GM12878 (cell line): ENCODE data around the gene PRM2. TPM values are rescaled to one million over a fixed set of nuclear protein-coding genes. Genes with fewer than 3 reads are reported as not detected.

Experiments
- ATF3 ChIP-seq: IDR thresholded peaks from 2 replicates; pipeline ENCODE4 v1.6.1; 2011; ENCODE audit warnings: low read depth, mild to moderate bottlenecking, low read length, moderate library complexity, borderline replicate concordance; ENCODE audit errors: extremely low read depth
- BHLHE40 ChIP-seq, 2 experiments: fragments of 450-650 bp in 1 of 2; IDR thresholded peaks; 2 replicates each; pipeline ENCODE4 v1.6.1; 2011 to 2017; ENCODE audit warnings: low read depth in 2 of 2, borderline replicate concordance in 1 of 2, improper control_type of control experiment in 1 of 2, low read length in 1 of 2, mild to moderate bottlenecking in 1 of 2
- CEBPZ ChIP-seq: fragments of 150-350 bp; IDR thresholded peaks from 2 replicates; pipeline ENCODE4 v1.6.1; 2016; ENCODE audit warnings: low read depth, low read length
- CHD4 ChIP-seq: fragments of 200-600 bp; sonication (generic); IDR thresholded peaks from 2 replicates; pipeline ENCODE4 v1.6.1; 2016; ENCODE audit warnings: mild to moderate bottlenecking
- ELK1 ChIP-seq: IDR thresholded peaks from 2 replicates; pipeline ENCODE4 v1.6.1; 2012; ENCODE audit warnings: low read depth, low read length, improper control_type of control experiment
- FOS ChIP-seq: IDR thresholded peaks from 3 replicates; pipeline ENCODE4 v1.6.1; 2011; ENCODE audit warnings: borderline replicate concordance; ENCODE audit not compliant: insufficient read length; ENCODE audit errors: extremely low read depth
- GATAD2B ChIP-seq: fragments of 450-650 bp; conservative IDR thresholded peaks from 2 replicates; pipeline ENCODE4 v1.6.1; 2017; ENCODE audit warnings: low read depth, mild to moderate bottlenecking, moderate library complexity
- HDGF ChIP-seq: fragments of 450-650 bp; IDR thresholded peaks from 2 replicates; pipeline ENCODE4 v1.6.1; 2016; ENCODE audit warnings: antibody characterized with exemption
- MAX ChIP-seq: IDR thresholded peaks from 2 replicates; pipeline ENCODE4 v1.6.1; 2012; ENCODE audit warnings: low read depth, low read length, improper control_type of control experiment
- NFIC ChIP-seq: IDR thresholded peaks from 2 replicates; pipeline ENCODE4 v1.6.1; 2012; ENCODE audit warnings: low read depth, mild to moderate bottlenecking, inconsistent platforms, low read length, moderate library complexity
- NFYA ChIP-seq: IDR thresholded peaks from 2 replicates; pipeline ENCODE4 v1.6.1; 2011; ENCODE audit warnings: low read depth, mild to moderate bottlenecking, low read length, improper control_type of control experiment, borderline replicate concordance
- NR2C1 ChIP-seq: fragments of 450-650 bp; IDR thresholded peaks from 2 replicates; pipeline ENCODE4 v1.6.1; 2017; ENCODE audit warnings: antibody characterized with exemption, mild to moderate bottlenecking, moderate library complexity
- NR2F1 ChIP-seq: fragments of 450-650 bp; conservative IDR thresholded peaks from 2 replicates; pipeline ENCODE4 v1.6.1; 2017; ENCODE audit warnings: mild to moderate bottlenecking
- RELB ChIP-seq: fragments of 450-650 bp; IDR thresholded peaks from 2 replicates; pipeline ENCODE4 v1.6.1; 2017; ENCODE audit warnings: low read depth, mild to moderate bottlenecking, moderate library complexity
- SKIL ChIP-seq: fragments of 450-650 bp; IDR thresholded peaks from 2 replicates; pipeline ENCODE4 v1.6.1; 2017; ENCODE audit warnings: mild to moderate bottlenecking, low read depth, inconsistent platforms; ENCODE audit not compliant: poor library complexity, severe bottlenecking
- SREBF1 ChIP-seq: IDR thresholded peaks from 2 replicates; pipeline ENCODE4 v1.6.1; 2012; ENCODE audit warnings: mild to moderate bottlenecking, low read length
- SREBF2 ChIP-seq: IDR thresholded peaks from 2 replicates; pipeline ENCODE4 v1.6.1; 2012; ENCODE audit warnings: mild to moderate bottlenecking, low read length
- STAT3 ChIP-seq: IDR thresholded peaks from 2 replicates; pipeline ENCODE4 v1.6.1; 2011; ENCODE audit warnings: low read depth, low read length, improper control_type of control experiment
- YY1 ChIP-seq: IDR thresholded peaks from 2 replicates; pipeline ENCODE4 v1.6.1; 2011; ENCODE audit warnings: low read depth, mild to moderate bottlenecking, low read length
- ZBED1 ChIP-seq: IDR thresholded peaks from 2 replicates; pipeline ENCODE4 v1.6.1; 2016; ENCODE audit warnings: borderline replicate concordance
- ZNF24 ChIP-seq: fragments of 450-650 bp; IDR thresholded peaks from 2 replicates; pipeline ENCODE4 v1.6.1; 2017; ENCODE audit warnings: antibody characterized with exemption, mild to moderate bottlenecking
- ZNF274 ChIP-seq: IDR thresholded peaks from one replicate; pipeline ENCODE4 v1.8.0; 2011; ENCODE audit not compliant: insufficient read length, insufficient read depth
- ZSCAN29 ChIP-seq: fragments of 450-650 bp; IDR thresholded peaks from 2 replicates; pipeline ENCODE4 v1.6.1; 2017; ENCODE audit warnings: mild to moderate bottlenecking, moderate library complexity
- polyA plus RNA-seq, 11 experiments: library from polyadenylated mRNA; depleted of rRNA in 4 of 11; unstranded in 6 of 11; stranded (reverse) in 5 of 11; fragments of >200 nt; fragmentation: Nextera tagmentation in 4 of 11; fragmentation: Illumina TruSeq in 1 of 11; extraction: Ambion mirVana in 4 of 11; extraction: Trizol in 1 of 11; gene quantifications; 1 replicate in 1 of 11; 2 replicates in 10 of 11; pipeline versions ENCODE4 v1.2.1 to v1.2.3, GENCODE V29; 2011 to 2016; ENCODE audit warnings: inconsistent platforms in 2 of 11, missing spikeins in 2 of 11, low read depth in 1 of 11
- total RNA-seq, 4 experiments: library from RNA; depleted of rRNA in 3 of 4; stranded (reverse); fragments of >200 nt in 3 of 4; fragmentation: Illumina TruSeq in 1 of 4; extraction: Trizol in 1 of 4; gene quantifications; 2 replicates each; pipeline versions ENCODE4 v1.2.1 to v1.2.3, GENCODE V29; 2013 to 2021

PRM2 gene
- total and polyA plus RNA-seq, 10 of the 15 experiments (the other 5 are each of a cell fraction or from before 2014, with no cell fraction given), result not detected

GRCh38 chr16:11297492-11298142 lies 21.3 kb upstream of the PRM2 start (continued):
- TF ChIP-seq RELB (peak; percentile 87), MAX (peak; percentile 64; the same call in 1 of the 2 replicates), CHD4 (no peak), ELK1 (no peak), SREBF2 (no peak), ZNF274 (no peak), NFIC (no peak), CEBPZ (no peak), ZSCAN29 (no peak), NR2F1 (peak; percentile 74), SKIL (peak; percentile 94), BHLHE40 (IDR thresholded peaks at IDR 0.05; ENCODE audit: borderline replicate concordance in 1 of 2, low read depth in 2 of 2, low read length in 1 of 2) (peak; percentile 100), GATAD2B (peak; percentile 100), NR2C1 (no peak), ZNF24 (no peak; the same call in 1 of the 2 replicates), SREBF1 (no peak), HDGF (peak; percentile 81), ATF3 (no peak), NFYA (no peak), YY1 (peak; percentile 52), STAT3 (no peak), FOS (no peak), ZBED1 (peak; percentile 45; the same call in 1 of the 2 replicates)
